ENCODE measurements around the gene FPGS. TPM values are rescaled to one million over a fixed set of nuclear protein-coding genes. Genes with fewer than 3 reads are reported as not detected.
A peak's percentile ranks its signal among the peaks of the same experiment; 100 is the strongest.

Gene FPGS
- total and polyA plus RNA-seq, 4 donors, result 20.4 to 61.1 (median 42.7) TPM

DNA sequence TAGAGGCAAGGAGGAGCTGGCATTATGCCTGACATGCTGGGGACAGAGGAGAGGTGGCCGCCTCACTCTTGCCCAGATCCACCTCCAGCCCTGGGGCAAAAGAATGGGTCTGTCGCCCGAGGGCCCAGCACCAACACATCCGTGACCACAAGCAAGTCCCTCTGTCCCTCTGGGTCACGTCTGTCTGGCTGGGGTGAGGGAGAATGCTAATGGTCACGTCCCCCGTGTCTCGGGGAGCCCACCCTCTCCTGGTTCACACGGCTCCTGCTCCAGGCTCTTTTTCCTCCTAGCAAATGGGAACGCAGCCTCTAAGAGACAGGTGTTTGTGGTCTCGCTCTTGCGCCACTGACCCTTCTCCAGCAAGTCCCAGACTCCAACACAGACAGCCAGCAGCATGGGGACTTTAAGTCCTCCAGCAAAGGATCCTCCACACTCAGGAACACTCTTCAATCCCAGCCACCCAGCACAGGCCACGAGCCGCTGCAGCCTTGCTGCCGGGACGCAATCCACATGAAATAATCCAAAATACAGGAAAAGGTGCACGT lies 47.7 kb downstream of the FPGS start (continued):
- no peak for TF ChIP-seq HNF4A (conservative IDR thresholded peaks at IDR 0.05)
- no peak for TF ChIP-seq JUND (IDR thresholded peaks at IDR 0.05)
- TF ChIP-seq RXRA (IDR thresholded peaks at IDR 0.05), result no peak
- TF ChIP-seq, protein P1, sequence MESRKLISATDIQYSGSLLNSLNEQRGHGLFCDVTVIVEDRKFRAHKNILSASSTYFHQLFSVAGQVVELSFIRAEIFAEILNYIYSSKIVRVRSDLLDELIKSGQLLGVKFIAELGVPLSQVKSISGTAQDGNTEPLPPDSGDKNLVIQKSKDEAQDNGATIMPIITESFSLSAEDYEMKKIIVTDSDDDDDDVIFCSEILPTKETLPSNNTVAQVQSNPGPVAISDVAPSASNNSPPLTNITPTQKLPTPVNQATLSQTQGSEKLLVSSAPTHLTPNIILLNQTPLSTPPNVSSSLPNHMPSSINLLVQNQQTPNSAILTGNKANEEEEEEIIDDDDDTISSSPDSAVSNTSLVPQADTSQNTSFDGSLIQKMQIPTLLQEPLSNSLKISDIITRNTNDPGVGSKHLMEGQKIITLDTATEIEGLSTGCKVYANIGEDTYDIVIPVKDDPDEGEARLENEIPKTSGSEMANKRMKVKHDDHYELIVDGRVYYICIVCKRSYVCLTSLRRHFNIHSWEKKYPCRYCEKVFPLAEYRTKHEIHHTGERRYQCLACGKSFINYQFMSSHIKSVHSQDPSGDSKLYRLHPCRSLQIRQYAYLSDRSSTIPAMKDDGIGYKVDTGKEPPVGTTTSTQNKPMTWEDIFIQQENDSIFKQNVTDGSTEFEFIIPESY (IDR thresholded peaks at IDR 0.05), result no peak
- TF ChIP-seq HNF4G (IDR thresholded peaks at IDR 0.05), result no peak
- no peak for TF ChIP-seq YY1 (IDR thresholded peaks at IDR 0.05)

GRCh38 chr9:127852829-127853228 lies 50.1 kb downstream of the FPGS start:
- TF ChIP-seq NR2F2 (IDR thresholded peaks at IDR 0.05) (no peak), TAF1 (conservative IDR thresholded peaks at IDR 0.05) (no peak), HNF4A (conservative IDR thresholded peaks at IDR 0.05) (no peak), EGR1 (IDR thresholded peaks at IDR 0.05; ENCODE audit: low read depth in 2 of 2) (no peak), SP1 (IDR thresholded peaks at IDR 0.05) (no peak), YY1 (IDR thresholded peaks at IDR 0.05) (no peak), RAD21 (IDR thresholded peaks at IDR 0.05) (no peak), HNF4G (IDR thresholded peaks at IDR 0.05) (no peak), GABPA (IDR thresholded peaks at IDR 0.05 in 1 of 2, conservative IDR thresholded peaks at IDR 0.05 in 1 of 2) (no peak), MAX (IDR thresholded peaks at IDR 0.05) (no peak), ATF3 (IDR thresholded peaks at IDR 0.05) (no peak), JUND (IDR thresholded peaks at IDR 0.05) (no peak), RXRA (IDR thresholded peaks at IDR 0.05) (no peak), FOXA2 (IDR thresholded peaks at IDR 0.05) (no peak)
- TF ChIP-seq, protein P2, sequence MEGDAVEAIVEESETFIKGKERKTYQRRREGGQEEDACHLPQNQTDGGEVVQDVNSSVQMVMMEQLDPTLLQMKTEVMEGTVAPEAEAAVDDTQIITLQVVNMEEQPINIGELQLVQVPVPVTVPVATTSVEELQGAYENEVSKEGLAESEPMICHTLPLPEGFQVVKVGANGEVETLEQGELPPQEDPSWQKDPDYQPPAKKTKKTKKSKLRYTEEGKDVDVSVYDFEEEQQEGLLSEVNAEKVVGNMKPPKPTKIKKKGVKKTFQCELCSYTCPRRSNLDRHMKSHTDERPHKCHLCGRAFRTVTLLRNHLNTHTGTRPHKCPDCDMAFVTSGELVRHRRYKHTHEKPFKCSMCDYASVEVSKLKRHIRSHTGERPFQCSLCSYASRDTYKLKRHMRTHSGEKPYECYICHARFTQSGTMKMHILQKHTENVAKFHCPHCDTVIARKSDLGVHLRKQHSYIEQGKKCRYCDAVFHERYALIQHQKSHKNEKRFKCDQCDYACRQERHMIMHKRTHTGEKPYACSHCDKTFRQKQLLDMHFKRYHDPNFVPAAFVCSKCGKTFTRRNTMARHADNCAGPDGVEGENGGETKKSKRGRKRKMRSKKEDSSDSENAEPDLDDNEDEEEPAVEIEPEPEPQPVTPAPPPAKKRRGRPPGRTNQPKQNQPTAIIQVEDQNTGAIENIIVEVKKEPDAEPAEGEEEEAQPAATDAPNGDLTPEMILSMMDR (IDR thresholded peaks at IDR 0.05; ENCODE audit: low read depth, low read length, missing input control), result no peak
- TF ChIP-seq, protein P1 (IDR thresholded peaks at IDR 0.05), result no peak
- TF ChIP-seq, protein P3, sequence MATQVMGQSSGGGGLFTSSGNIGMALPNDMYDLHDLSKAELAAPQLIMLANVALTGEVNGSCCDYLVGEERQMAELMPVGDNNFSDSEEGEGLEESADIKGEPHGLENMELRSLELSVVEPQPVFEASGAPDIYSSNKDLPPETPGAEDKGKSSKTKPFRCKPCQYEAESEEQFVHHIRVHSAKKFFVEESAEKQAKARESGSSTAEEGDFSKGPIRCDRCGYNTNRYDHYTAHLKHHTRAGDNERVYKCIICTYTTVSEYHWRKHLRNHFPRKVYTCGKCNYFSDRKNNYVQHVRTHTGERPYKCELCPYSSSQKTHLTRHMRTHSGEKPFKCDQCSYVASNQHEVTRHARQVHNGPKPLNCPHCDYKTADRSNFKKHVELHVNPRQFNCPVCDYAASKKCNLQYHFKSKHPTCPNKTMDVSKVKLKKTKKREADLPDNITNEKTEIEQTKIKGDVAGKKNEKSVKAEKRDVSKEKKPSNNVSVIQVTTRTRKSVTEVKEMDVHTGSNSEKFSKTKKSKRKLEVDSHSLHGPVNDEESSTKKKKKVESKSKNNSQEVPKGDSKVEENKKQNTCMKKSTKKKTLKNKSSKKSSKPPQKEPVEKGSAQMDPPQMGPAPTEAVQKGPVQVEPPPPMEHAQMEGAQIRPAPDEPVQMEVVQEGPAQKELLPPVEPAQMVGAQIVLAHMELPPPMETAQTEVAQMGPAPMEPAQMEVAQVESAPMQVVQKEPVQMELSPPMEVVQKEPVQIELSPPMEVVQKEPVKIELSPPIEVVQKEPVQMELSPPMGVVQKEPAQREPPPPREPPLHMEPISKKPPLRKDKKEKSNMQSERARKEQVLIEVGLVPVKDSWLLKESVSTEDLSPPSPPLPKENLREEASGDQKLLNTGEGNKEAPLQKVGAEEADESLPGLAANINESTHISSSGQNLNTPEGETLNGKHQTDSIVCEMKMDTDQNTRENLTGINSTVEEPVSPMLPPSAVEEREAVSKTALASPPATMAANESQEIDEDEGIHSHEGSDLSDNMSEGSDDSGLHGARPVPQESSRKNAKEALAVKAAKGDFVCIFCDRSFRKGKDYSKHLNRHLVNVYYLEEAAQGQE (IDR thresholded peaks at IDR 0.05), result no peak
- peak overlapping the region in 1 of 2 donors; percentile 78 for H3K27ac ChIP-seq (ENCODE audit: low read depth in 1 of 2, low read length in 2 of 2)
- peak overlapping the region in 2 of 3 donors; percentile 53 to 61 for H3K4me3 ChIP-seq (ENCODE audit: low read depth in 1 of 3, low read length in 3 of 3)
- WGBS, result 79% methylated on average over 9 of the region's 9 CpGs
- no peaks in the 10 kb centered on the region for H3K36me3 ChIP-seq (ENCODE audit: control insufficient read depth in 4 of 4, insufficient read depth in 3 of 4, low read depth in 1 of 4, low read length in 3 of 4)
- peaks cover 0 to 5% (median 0%) of the 10 kb centered on the region in 4 donors for H3K4me1 ChIP-seq (ENCODE audit: control insufficient read depth in 4 of 4, insufficient read depth in 4 of 4, low read length in 3 of 4)
- H3K27me3 ChIP-seq (ENCODE audit: control insufficient read depth in 4 of 4, insufficient read depth in 4 of 4, low read length in 3 of 4), result no peaks in the 10 kb centered on the region
- peaks cover 0 to 10% (median 1%) of the 10 kb centered on the region in 4 donors for H3K9me3 ChIP-seq (ENCODE audit: control insufficient read depth in 4 of 4, low read length in 3 of 4)
- no peak for DNase-seq (ENCODE audit: low spot score)
- H3K9ac ChIP-seq (ENCODE audit: low read depth in 1 of 2, low read length in 2 of 2), result no peak overlapping the region

All from liver (tissue), 9 donors.